ENCODE measurements around the gene TTC9B. TPM values are rescaled to one million over a fixed set of nuclear protein-coding genes. Genes with fewer than 3 reads are reported as not detected.
"Not testable (repeated sequence)": the region's sequence is repeated elsewhere in the genome, so short reads cannot be mapped to it uniquely, and the experiment has no call there.

TTC9B gene
- polyA plus RNA-seq, 2 of the 4 experiments (the other 2 are of a cell fraction) = not detected

- peaks cover 11% of the 10 kb centered on the region for H3K9me3 ChIP-seq
- H3K27ac ChIP-seq = no peak overlapping the region
- no peaks in the 10 kb centered on the region; the same call in 2 of the 3 replicates for H3K4me1 ChIP-seq
- CTCF ChIA-PET = interaction anchor here (0.9 to 11.7 kb wide), 7 partner anchors 10 to 40 kb away, joined by 3 to 92 read pairs (median 7); partner anchors contain the start of gene TTC9B
- WGBS (ENCODE audit: missing lambda C conversion rate) = 60% methylated on average over 5 of the region's 5 CpGs
- FAIRE-seq (no peak), ATAC-seq (no peak), DNase-seq (ENCODE audit: low read depth in 1 of 2, low spot score in 1 of 2) (no peak)
- H3K4me2 ChIP-seq = no peak overlapping the region
- TF ChIP-seq TP53 (CRISPR knock-in tag; IDR thresholded peaks at IDR 0.05) = no peak
- no peak for TF ChIP-seq HOXB5 (CRISPR knock-in tag; IDR thresholded peaks at IDR 0.05)
- TF ChIP-seq FOSL2 (IDR thresholded peaks at IDR 0.05) = no peak
- TF ChIP-seq FOSL2 (CRISPR knock-in tag; IDR thresholded peaks at IDR 0.05) = 0 out of 2 replicates have a peak, but pooled peaks have one; percentile 5
- POLR2A ChIA-PET = no interaction called here
- H3K4me3 ChIP-seq = no peak overlapping the region
These were observed 40.7 kb downstream of the TTC9B start for GRCh38 chr19:40177286-40178070.

GRCh38 chr19:40175820-40176219, 42.4 kb downstream of the TTC9B start:
- ATAC-seq = no peak
- H3K4me1 ChIP-seq = no peaks in the 10 kb centered on the region; the same call in 2 of the 3 replicates
- 51% methylated on average over 5 of the region's 5 CpGs for WGBS (ENCODE audit: missing lambda C conversion rate)

GRCh38 chr19:40174092-40174491, 44.1 kb downstream of the TTC9B start:
- no peak overlapping the region for H3K4me3 ChIP-seq
- H3K27ac ChIP-seq = no peak overlapping the region
- ChIA-PET POLR2A (no interaction called here), CTCF (interaction anchor here (1.0 to 11.7 kb wide), 7 partner anchors 13 to 80 kb away, joined by 3 to 92 read pairs (median 5); no protein-coding TSS in a partner anchor)
- ATAC-seq (0 out of 6 replicates have a peak, but pooled peaks of 1 of the 2 experiments have one; percentile 33), FAIRE-seq (no peak), DNase-seq (ENCODE audit: low read depth in 1 of 2, low spot score in 1 of 2) (no peak)
- no peak for TF ChIP-seq HOXB5 (CRISPR knock-in tag; IDR thresholded peaks at IDR 0.05)
- TF ChIP-seq TFCP2L1 (CRISPR knock-in tag; IDR thresholded peaks at IDR 0.05) = no peak
- no peak for TF ChIP-seq PBX3 (IDR thresholded peaks at IDR 0.05)
- no peak for TF ChIP-seq BCL3 (IDR thresholded peaks at IDR 0.05)
- no peak for TF ChIP-seq JUNB (IDR thresholded peaks at IDR 0.05)
- no peak for TF ChIP-seq CHD4 (IDR thresholded peaks at IDR 0.05; ENCODE audit: borderline replicate concordance)
- no peak overlapping the region for H3K4me2 ChIP-seq
- 64% methylated on average over 4 of the region's 4 CpGs for WGBS (ENCODE audit: missing lambda C conversion rate)
- peaks cover 11% of the 10 kb centered on the region for H3K9me3 ChIP-seq
- no peaks in the 10 kb centered on the region; the same call in 2 of the 3 replicates for H3K4me1 ChIP-seq

More at GRCh38 chr19:40175820-40176219, 42.4 kb downstream of the TTC9B start:
- TF ChIP-seq EP300 (IDR thresholded peaks at IDR 0.05) = no peak
- TF ChIP-seq RAD21 (conservative IDR thresholded peaks at IDR 0.05 in 1 of 2, IDR thresholded peaks at IDR 0.05 in 1 of 2) = no peak
- no peak for TF ChIP-seq ESRRA (IDR thresholded peaks at IDR 0.05; ENCODE audit: borderline replicate concordance, low read length)
- TF ChIP-seq GATA3 (IDR thresholded peaks at IDR 0.05; ENCODE audit: borderline replicate concordance) = no peak
- POLR2A ChIA-PET = no interaction called here
- CTCF ChIA-PET = interaction anchor here (0.6 to 11.7 kb wide), 10 partner anchors 8 to 52 kb away, joined by 3 to 92 read pairs (median 8); partner anchors contain the start of gene TTC9B
- Histone ChIP-seq H3K27ac (no peak overlapping the region), H3K4me2 (no peak overlapping the region), H3K9me3 (peaks cover 11% of the 10 kb centered on the region), H3K4me3 (no peak overlapping the region)
- DNase-seq (ENCODE audit: low read depth in 1 of 2, low spot score in 1 of 2) = no peak
- FAIRE-seq = no peak

GRCh38 chr19:40171293-40171692, 46.9 kb downstream of the TTC9B start:
- CTCF ChIA-PET = interaction anchor here (0.7 to 11.7 kb wide), 5 partner anchors 9 to 48 kb away, joined by 3 to 92 read pairs (median 4); no protein-coding TSS in a partner anchor
- H3K4me3 ChIP-seq; H3K9me3 ChIP-seq; H3K27ac ChIP-seq; DNase-seq (ENCODE audit: low read depth in 1 of 2, low spot score in 1 of 2); POLR2A ChIA-PET; FAIRE-seq; H3K4me2 ChIP-seq; H3K4me1 ChIP-seq: not testable (repeated sequence)
- 92% methylated on average over 4 of the region's 4 CpGs for WGBS (ENCODE audit: missing lambda C conversion rate)
- 0 out of 6 replicates have a peak, but pooled peaks of 1 of the 2 experiments have one; percentile 43 for ATAC-seq

GRCh38 chr19:40170303-40170989, 47.7 kb downstream of the TTC9B start:
- H3K4me3 ChIP-seq; H3K9me3 ChIP-seq; H3K4me1 ChIP-seq; DNase-seq (ENCODE audit: low read depth in 1 of 2, low spot score in 1 of 2); H3K4me2 ChIP-seq; H3K27ac ChIP-seq; POLR2A ChIA-PET; FAIRE-seq: not testable (repeated sequence)
- 86% methylated on average over 37 of the region's 39 CpGs for WGBS (ENCODE audit: missing lambda C conversion rate)
- CTCF ChIA-PET = interaction anchor here (1.0 to 11.7 kb wide), 6 partner anchors 10 to 255 kb away, joined by 3 to 92 read pairs (median 4); no protein-coding TSS in a partner anchor
- peak; percentile 53 to 76; a peak in 5 of 6 replicates for ATAC-seq

- H3K9me3 ChIP-seq; ATAC-seq; H3K4me1 ChIP-seq; H3K4me3 ChIP-seq; FAIRE-seq; DNase-seq (ENCODE audit: low read depth in 1 of 2, low spot score in 1 of 2); H3K4me2 ChIP-seq; H3K27ac ChIP-seq; POLR2A ChIA-PET: not testable (repeated sequence)
- CTCF ChIA-PET = interaction anchor here (1.1 to 11.7 kb wide), 6 partner anchors 10 to 352 kb away, joined by 3 to 92 read pairs (median 4); no protein-coding TSS in a partner anchor
- 79% methylated on average over 30 of the region's 30 CpGs for WGBS (ENCODE audit: missing lambda C conversion rate)
These were observed 48.5 kb downstream of the TTC9B start for GRCh38 chr19:40169482-40170302.

All from A549 (cell line).